NCI-H2196 (cell line): ENCODE data around the gene PPP1R14B.

Experiments
- DNase-seq: peaks from one replicate; lab custom pipeline; 2025; ENCODE audit not compliant: unreplicated experiment; lab: John Stamatoyannopoulos, UW

The PPP1R14B gene

DNA sequence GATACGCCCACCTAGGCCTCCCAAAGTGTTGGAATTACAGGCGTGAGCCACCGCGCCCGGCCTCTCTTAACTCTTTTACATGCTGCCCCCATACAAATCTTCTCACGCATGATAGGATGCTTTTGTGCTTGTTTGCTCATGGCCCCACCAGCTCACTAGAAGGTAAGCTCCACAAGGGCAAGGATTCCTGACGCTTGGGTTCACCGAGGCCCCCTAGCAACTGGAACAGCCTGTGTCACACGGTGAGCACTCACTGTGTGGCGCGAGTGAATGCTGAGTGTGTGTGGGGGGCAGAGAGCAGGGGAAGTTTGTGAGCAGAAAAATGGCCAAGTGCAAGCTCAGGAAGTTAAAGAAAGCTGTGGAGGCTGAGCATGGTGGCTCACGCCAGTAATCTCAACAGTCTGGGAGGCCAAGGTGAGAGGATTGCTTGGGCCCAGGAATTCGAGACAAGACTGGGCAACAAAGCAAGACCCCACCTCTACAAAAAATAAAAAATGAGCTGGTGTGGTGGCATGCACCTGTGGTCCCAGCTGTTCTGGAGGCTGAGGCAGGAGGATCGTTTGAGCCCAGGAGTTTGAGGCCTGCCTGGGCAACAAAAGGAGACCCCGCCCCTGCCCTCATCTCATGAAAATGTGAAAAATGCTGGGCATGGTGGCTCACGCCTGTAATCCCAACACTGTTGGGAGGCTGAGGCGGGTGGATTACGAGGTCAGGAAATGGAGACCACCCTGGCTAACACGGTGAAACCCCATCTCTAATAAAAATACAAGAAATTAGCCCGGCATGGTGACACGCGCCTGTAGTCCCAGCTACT, 35.4 kb upstream of the PPP1R14B start:
- no peak for DNase-seq

DNA sequence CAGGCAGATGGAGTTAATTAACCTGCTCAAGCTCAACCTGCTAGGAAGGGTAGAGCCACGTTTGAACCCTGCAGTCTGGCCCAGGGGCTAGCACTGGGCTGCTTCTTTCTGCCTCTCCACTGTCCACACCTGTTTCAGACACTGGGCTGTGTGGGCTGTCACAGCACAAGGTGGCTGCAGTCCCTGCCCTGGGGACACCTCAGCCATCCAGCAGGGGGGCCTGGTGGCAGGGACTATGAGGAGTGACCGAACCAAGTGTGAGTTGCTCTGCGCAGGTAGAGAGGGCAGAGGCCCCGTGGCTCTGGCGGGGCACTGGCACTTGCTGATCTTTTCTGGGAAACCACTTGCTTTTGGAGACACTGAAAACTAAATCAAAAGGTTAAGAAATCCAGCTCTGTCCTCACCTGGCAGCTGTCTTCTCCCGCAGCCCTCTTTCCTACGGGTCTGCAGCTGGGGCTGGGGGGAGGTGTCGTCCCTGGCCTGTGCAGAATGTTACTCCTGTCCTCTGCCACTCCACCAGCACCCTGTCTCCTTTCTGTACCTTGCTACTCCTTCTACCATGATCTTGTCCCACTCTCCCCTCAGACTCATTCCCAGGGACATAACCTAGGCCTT, 31.9 kb upstream of the PPP1R14B start:
- no peak for DNase-seq

- DNase-seq, result no peak
Observed at GRCh38 chr11:64276653-64277431, 30.1 kb upstream of the PPP1R14B start.

GRCh38 chr11:64275841-64276240, 29.1 kb upstream of the PPP1R14B start:
- no peak for DNase-seq

DNA sequence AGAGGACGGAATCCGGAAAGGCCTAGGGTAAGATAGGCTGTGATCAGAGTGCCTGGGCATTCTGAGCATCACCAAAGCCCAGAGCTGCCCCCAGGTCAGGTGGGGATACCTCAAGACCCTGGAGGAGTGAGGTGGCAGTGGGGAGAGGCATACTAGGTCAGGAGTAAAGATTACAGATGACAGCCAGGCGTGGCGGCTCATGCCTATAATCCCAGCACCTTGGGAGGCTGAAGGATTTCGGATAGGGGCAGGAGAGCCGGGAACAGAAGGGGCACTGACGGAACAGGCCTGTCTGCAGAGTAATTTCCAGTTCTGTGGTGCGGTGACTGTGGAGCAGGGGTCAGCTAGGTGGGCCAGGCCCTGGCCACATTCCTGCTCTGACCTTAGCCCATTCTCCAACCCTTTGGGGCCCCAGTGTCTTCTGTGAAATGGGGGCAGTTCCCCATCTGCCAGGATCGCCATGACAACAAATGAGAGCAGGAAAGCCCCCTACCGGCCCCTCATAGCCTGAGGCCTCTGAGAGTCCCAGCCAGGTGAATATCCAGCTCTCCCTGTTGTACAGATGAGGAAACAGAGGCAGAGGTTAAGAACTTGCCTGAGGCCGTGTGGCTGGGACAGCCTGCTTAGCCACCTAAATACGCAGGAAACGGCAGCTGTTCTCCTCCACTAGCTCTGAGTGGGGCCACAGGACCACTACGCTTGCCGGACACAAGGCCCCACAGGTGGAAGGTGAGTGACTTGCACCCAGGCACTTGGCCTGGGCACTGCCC, 28.5 kb upstream of the PPP1R14B start:
- no peak for DNase-seq

DNA sequence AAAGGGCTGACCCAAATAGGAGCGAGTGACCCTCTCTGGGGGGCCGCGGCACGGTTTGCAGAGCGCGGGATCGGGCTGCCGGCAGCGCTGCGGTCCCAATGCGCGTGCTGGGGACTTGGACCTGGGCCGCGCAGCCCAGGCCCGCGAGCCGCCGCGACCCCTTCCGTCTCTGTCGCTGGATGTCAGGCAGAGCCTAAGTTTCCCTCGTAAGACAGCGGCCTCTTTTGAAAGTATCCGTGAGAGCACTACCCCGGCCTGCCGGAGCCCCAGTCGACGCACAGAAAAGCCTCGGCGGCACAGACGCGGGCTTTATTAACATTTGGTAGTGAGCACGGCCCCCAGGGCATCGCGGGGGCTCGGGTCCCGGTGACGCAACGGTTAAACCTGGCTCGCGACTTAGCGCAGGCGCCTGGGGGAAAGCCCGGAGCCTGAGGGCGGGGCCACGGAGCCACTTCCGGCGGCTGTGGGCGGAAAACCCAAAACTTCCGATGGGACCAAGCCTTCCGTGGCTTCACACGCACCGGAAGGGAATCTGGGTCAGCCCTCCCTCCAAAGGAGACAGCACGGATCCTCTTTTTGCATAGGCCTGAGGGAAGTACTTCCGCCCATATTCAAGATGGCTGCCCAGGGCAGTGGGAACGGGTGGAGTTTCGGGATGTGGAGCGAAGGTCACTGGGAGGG, 22.9 kb upstream of the PPP1R14B start:
- peak; percentile 99 for DNase-seq

DNA sequence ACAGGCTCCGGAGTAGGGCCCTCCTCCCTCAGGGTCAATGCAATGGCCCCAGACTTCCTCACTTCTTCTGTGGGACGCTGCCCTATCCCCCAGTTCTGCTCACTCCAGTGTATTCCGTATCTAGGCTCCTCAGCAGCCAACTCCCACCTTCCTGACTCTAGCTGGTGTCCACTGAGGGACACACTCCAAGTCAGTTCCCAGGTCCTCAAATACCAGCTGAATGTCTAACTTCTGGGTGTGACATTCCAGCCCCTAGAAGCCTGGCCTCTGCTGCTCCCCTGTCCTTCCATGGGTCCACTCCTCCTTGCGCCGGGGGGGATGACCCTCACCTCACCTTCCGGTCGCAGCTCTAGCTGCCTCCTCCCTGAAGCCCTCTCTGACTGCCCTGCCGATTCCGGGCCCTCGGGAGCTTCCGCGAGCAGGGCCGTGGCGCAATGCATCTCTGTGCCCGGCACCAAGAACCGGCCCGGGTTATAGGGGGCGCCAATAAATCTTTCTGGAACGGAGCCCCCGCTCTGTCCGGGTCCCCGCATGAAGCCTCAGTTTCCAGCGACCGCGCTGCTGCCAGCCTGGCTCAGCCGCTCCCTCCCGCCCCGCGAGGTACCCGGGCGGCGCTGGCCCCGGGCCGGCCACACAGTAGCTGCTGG, 22.3 kb upstream of the PPP1R14B start:
- DNase-seq, result peak; percentile 48

- DNase-seq, result peak; percentile 53
Observed at GRCh38 chr11:64268025-64268892, 21.5 kb upstream of the PPP1R14B start.

DNA sequence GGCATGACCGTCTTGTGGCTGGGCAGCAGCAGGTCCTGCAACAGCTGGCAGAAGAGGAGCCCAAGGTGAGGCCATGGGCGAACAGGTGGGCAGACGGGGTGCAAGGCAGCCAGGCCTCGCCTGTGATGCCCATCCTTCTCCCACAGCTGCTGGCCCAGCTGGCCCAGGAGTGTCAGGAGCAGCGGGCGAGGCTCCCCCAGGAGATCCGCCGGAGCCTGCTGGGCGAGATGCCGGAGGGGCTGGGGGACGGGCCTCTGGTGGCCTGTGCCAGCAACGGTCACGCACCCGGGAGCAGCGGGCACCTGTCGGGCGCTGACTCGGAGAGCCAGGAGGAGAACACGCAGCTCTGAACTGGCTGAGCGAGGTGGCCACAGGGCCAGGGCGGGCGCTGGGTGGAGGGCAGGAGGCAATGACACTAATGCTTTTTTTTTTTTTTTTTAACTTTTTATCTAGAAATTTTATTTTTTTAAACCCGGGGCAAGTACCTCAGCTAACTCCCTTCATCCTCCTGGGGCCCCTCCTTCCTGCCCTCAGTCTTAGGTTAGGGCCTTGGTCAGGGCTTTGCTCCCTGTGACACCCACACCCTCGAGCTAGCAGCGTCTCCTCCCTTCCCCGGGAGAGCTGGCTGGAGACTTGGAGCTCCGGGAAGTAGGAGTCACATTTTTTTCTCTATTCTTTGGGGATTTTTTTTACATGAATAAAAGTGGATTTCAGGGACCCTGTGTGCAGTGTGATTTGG, 20.6 kb upstream of the PPP1R14B start:
- DNase-seq, result no peak

DNA sequence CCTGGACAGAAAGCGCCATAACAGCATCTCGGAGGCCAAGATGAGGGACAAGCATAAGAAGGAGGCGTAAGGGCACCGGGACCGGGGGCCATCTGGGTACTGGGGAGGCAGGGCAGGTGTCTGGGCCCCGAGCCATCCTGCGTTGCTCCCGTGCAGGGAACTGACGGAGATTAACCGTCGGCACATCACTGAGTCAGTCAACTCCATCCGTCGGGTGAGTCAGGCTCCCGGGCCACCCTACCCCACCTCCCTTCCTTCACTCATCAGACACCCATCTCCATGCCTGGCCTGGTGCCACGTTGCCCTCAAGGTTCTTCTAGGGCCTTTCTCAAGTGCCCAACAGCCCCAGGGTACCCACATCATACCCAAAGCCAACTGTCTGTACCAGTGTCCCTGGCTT, 19.6 kb upstream of the PPP1R14B start:
- no peak for DNase-seq

- no peak for DNase-seq
Observed at GRCh38 chr11:64265176-64266160, 18.7 kb upstream of the PPP1R14B start.

DNA sequence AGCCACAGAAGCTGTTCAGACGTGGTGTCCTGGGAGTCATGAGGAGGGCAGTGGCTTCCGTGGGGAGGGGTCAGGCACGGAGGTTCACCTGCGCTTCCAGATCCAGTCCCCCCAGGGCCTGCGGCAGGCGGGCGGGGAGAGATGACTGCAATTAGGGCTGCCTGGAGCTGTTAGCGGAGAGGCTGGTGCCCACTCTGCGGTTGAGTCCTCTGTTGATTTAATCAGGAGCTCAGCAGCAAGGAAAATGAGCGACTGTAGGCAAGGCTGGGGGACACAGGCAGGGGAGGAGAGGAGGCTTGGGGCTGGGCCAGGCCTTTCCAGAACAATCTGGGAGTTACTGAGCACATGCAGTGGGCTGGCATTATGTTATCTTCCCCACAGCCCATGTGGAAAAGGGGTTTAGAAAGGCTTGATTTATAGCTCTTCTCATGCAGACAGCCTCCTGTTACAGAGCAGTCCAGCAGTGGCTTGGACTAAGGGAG, 17.7 kb upstream of the PPP1R14B start:
- DNase-seq, result no peak

- DNase-seq, result no peak
Observed at GRCh38 chr11:64263947-64264317, 17.2 kb upstream of the PPP1R14B start.

DNA sequence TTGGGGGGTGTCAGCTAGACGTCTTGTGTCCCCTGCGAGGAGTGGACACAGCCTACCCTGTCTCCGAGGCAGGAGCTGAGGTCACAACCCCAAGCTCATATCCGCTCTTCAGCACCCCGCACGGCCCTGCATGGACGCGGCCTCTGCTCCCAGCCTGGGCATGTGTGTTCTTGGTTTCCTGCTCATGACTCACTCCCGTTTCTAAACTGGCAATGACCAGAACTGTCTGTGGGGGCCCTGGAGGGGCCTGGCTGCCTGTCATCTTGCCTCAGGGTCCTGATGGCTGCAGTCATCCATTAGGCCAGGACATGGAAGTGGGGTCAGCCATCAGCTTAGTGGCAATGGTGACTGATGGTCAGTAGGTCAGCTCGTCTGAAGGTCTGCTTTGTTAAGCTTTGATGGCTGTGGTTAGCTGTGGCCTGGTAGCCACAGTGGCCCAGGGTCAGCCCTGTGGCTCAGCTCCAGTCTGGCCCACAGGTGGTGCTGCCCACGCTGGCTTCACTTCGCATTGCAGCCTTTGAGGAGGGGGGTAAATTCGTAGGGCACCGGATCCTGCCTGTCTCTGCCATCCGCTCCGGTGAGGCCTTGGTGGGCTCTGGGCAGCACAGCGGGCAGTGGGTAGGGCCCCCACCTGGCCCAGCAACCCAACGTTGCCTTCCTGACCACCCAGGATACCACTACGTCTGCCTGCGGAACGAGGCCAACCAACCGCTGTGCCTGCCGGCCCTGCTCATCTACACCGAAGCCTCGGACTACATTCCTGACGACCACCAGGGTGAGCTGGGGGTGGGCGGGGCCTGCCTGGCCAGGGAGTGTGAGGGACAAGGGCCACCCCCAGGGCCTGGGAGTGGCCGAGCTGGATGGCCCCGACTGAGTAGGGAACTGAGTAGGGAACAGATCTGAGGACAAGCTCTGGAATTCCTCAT, 16.5 kb upstream of the PPP1R14B start:
- no peak for DNase-seq

DNA sequence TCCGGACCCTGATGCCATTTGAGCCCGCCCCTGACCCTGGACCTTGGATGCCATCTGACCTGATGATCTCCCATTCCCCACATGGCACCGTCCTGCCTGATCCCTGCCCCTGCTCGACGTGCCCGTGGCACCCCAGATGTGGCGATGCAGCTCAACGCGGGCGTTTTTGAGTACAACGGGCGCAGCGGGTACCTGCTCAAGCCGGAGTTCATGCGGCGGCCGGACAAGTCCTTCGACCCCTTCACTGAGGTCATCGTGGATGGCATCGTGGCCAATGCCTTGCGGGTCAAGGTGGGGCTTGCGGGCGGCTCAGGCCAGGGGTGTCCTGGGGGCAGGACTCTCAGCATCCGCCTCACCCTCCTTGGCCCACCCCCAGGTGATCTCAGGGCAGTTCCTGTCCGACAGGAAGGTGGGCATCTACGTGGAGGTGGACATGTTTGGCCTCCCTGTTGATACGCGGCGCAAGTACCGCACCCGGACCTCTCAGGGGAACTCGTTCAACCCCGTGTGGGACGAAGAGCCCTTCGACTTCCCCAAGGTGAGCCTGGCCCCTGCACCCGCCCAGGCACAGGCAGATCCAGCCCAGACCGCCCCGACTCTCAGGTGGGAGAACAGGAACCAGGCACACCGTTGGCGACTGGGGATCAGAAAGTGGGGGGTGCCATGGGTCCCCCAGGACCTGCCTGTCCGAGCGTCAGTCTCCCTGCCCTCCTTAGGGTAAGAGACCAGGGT, 15.7 kb upstream of the PPP1R14B start:
- DNase-seq, result no peak
